Heart left ventricle (tissue), 13 donors: ENCODE data around the gene ALDH4A1.

Source experiments
- CTCF ChIP-seq, 12 donors: fragments of 200-600 bp; sonication (generic) in 4 of 12; IDR thresholded peaks; one replicate each; pipeline versions ENCODE4 v1.5.0 to v1.8.0; 2018 to 2022; ENCODE audit warnings: antibody characterized with exemption in 12 of 12, mild to moderate bottlenecking in 5 of 12
- POLR2A ChIP-seq, 2 donors: fragments of 450-650 bp; IDR thresholded peaks; one replicate each; pipeline ENCODE4 v1.6.1; 2017; ENCODE audit warnings: antibody characterized with exemption in 2 of 2, mild to moderate bottlenecking in 2 of 2, moderate library complexity in 2 of 2
- donor health status: ischemic (EF 13 %, LVEDD 7.1; RV severe dilation, severe dysfunction).
- donor health status: DM: no; HTN: yes; CAD: no.
- donor health status: DM: no; HTN: no; CAD: no.
- donor health status: ischemic (EF 25% LVEDD 6.9; RV normal size, moderate dysfunction).
- donor health status: ischemic (EF 25% LVEDD 5.7; RV mildly dilated, moderate dysfunction).
- donor health status: ischemic (EF 35%, LVEDD 5.7; RV mildly dilated, moderate dysfunction).
- donor health status: nonischemic (EF 11% LVEDD 7.7; RV severe dilation, severe dysfunction).
- donor health status: DM: yes; HTN: yes; CAD: no.
- donor health status: PGD.
- donor health status: ischemic (EF 29% LVEDD 5.4; RV normal size, mild dysfunction).
- donor health status: nonischemic (EF 23%, LVEDD 6.1; RV moderate dilation, normal function).

GRCh38 chr1:18928406-18928805 is 26.1 kb upstream of the ALDH4A1 start:
- no peak for TF ChIP-seq CTCF (IDR thresholded peaks at IDR 0.05)
- no peak for TF ChIP-seq POLR2A (IDR thresholded peaks at IDR 0.05)
